GM18951 (cell line): Measurements from ENCODE around the gene KRIT1.
"Not testable (repeated sequence)": the region's sequence is repeated elsewhere in the genome, so short reads cannot be mapped to it uniquely, and the experiment has no call there.

Experiments
- POLR2A ChIP-seq: IDR thresholded peaks from 4 replicates; pipeline ENCODE4 v1.6.1; 2011; ENCODE audit warnings: mild to moderate bottlenecking; ENCODE audit not compliant: insufficient read length, insufficient read depth; ENCODE audit errors: extremely low read depth
- in situ Hi-C: fragments of 300-500 bp; cut with MboI; formaldehyde crosslinking; loops from one replicate; pipeline ENCODE4 v1.12.0; 2022; ENCODE audit warnings: low sequenced_read_pairs, mixed read lengths, inconsistent platforms; ENCODE audit not compliant: unreplicated experiment

Gene KRIT1

GRCh38 chr7:92228100-92228499, 17.6 kb downstream of the KRIT1 start:
- in situ Hi-C loops: no loop called here
- no peak for TF ChIP-seq POLR2A

- in situ Hi-C loops: no loop called here
- no peak for TF ChIP-seq POLR2A
Measured at GRCh38 chr7:92226981-92227380, 18.7 kb downstream of the KRIT1 start.

- no peak for TF ChIP-seq POLR2A
- in situ Hi-C loops: no loop called here
Measured at GRCh38 chr7:92221766-92222165, 23.9 kb downstream of the KRIT1 start.

- in situ Hi-C loops: no loop called here
Measured at GRCh38 chr7:92206672-92207071, 39.0 kb downstream of the KRIT1 start.

GRCh38 chr7:92205987-92206386, 39.7 kb downstream of the KRIT1 start:
- in situ Hi-C loops: no loop called here
- TF ChIP-seq POLR2A: no peak

More at GRCh38 chr7:92206672-92207071, 39.0 kb downstream of the KRIT1 start:
- TF ChIP-seq POLR2A: no peak

- in situ Hi-C loops: no loop called here
- TF ChIP-seq POLR2A: no peak
Measured at GRCh38 chr7:92200791-92201190, 44.9 kb downstream of the KRIT1 start.

- in situ Hi-C loops: no loop called here
- no peak for TF ChIP-seq POLR2A
Measured at GRCh38 chr7:92192326-92192725, 53.4 kb downstream of the KRIT1 start.

GRCh38 chr7:92189246-92189645, 56.5 kb downstream of the KRIT1 start:
- in situ Hi-C loops: not testable (repeated sequence)

- in situ Hi-C loops: not testable (repeated sequence)
Measured at GRCh38 chr7:92184294-92184693, 61.4 kb downstream of the KRIT1 start.

GRCh38 chr7:92178928-92179924, 66.5 kb downstream of the KRIT1 start, which contains the start of gene LRRD1:
Gene LRRD1, minus strand, starts transcription at chr7:92179142. Its CDS starts 13,940 bp downstream, at chr7:92165202.
- no peak for TF ChIP-seq POLR2A
- in situ Hi-C loops: no loop called here

GRCh38 chr7:92177362-92177761, 68.4 kb downstream of the KRIT1 start:
- TF ChIP-seq POLR2A: no peak
- in situ Hi-C loops: no loop called here

- in situ Hi-C loops: not testable (repeated sequence)
Measured at GRCh38 chr7:92169529-92169928, 76.2 kb downstream of the KRIT1 start.

GRCh38 chr7:92161271-92161670, 84.4 kb downstream of the KRIT1 start:
- in situ Hi-C loops: no loop called here
- no peak for TF ChIP-seq POLR2A

- in situ Hi-C loops: no loop called here
- no peak for TF ChIP-seq POLR2A
Measured at GRCh38 chr7:92158660-92159575, 86.8 kb downstream of the KRIT1 start.

- in situ Hi-C loops: no loop called here
- no peak for TF ChIP-seq POLR2A
Measured at GRCh38 chr7:92156990-92157389, 88.7 kb downstream of the KRIT1 start.
